HL-60/S4 treated with retinoic acid at 250 ng/mL for 4 days and 3 days (cell line): ENCODE measurements around the gene STRA6.

Experiments
- in situ Hi-C: fragments of 300-500 bp; cut with MboI; formaldehyde crosslinking; loops from 2 replicates; pipeline ENCODE4 v1.7.0; 2022; ENCODE audit warnings: low sequenced_read_pairs

Gene STRA6

GRCh38 chr15:74208496-74208895, 5.9 kb upstream of the STRA6 start:
- in situ Hi-C loops: no loop called here

DNA sequence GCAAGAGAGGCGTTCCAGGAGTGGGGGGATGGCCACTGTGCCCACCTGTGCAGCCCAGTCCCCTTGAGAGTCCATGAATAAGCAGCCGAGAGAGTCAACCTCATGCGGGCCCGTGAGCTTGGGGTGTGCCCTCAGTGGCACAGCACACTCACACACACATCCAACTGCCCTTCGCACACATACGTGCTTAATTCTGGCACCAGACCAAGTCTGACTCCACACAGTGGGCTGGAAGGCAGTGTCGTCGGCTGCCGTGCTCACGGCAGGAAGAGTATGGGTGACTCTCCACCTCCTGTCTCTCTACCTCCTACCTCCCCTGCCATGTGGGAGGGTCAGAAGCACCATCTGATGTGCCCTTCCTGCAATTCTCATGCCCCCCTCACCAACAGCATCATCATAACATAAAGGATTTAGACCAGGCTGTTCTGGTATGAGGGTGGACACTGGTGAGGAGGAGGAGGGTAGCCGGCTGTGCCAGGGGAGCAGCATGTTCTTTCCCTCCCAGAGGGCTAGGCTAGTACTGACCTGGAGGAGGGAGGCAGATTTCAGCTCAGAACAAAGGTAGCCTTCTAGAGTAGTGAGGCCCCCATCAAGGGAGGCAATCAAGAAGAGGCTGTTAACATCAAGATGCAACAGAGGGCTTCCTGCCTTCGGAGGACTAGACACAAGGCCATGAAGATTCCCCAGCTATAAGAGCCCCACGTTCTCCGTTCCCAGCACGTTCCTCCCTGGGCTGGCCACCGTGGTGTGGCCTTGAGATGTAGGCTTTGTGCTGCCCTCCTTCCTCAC, 5.3 kb upstream of the STRA6 start:
- in situ Hi-C loops: no loop called here

DNA sequence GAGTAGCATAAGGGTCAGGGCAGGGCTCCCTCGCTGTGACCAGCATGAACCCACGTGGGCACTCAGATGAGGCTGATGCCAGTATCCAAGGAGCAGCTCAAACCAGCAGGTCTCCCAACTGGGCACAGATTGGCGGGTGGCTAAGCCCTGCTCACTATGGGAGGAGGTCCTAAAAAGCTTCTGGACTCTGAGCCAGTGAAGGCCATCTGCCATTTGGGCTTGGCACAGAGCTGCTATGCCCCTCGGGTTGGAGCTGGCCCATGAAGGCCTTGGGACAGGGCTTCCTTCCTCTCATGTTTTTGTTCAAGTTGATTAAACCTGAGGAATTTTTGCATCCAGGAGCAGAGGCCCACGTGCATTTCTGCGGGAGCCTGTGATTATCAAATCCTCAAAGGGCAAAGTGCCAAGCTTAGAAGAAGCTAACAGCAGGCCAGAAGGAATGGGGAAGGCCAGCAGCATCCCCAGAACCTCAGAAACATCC, 4.3 kb upstream of the STRA6 start:
- in situ Hi-C loops: no loop called here

GRCh38 chr15:74205582-74205947, 3.0 kb upstream of the STRA6 start:
- in situ Hi-C loops: no loop called here

GRCh38 chr15:74203914-74204431, 1.4 kb upstream of the STRA6 start:
- in situ Hi-C loops: no loop called here

GRCh38 chr15:74201710-74202420, 722 bp downstream of the STRA6 start:
- in situ Hi-C loops: no loop called here

GRCh38 chr15:74200871-74201419, 1.6 kb downstream of the STRA6 start:
- in situ Hi-C loops: no loop called here

- in situ Hi-C loops: no loop called here
Measured at GRCh38 chr15:74200412-74200815, 2.2 kb downstream of the STRA6 start.

DNA sequence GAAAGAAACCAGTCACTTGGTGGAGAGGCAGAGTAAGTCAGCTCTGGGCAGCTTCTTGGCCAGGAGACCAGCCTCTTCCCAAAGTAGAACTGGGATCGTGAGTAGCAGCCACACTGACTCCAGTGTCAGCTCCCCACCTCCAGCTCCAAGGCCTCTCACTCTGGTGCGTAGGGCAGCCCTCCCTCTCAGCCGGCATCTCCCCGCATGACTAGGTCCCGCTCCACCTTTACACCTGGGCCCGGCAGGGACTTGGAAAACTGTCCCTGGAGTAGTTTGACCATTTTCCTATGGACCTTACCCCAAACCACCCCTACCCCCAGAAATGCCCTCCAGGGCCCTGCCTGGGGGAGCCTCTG, 3.3 kb downstream of the STRA6 start:
- in situ Hi-C loops: no loop called here

GRCh38 chr15:74197176-74197965, 5.2 kb downstream of the STRA6 start:
- in situ Hi-C loops: no loop called here

- in situ Hi-C loops: no loop called here
Measured at GRCh38 chr15:74196175-74196574, 6.4 kb downstream of the STRA6 start.

DNA sequence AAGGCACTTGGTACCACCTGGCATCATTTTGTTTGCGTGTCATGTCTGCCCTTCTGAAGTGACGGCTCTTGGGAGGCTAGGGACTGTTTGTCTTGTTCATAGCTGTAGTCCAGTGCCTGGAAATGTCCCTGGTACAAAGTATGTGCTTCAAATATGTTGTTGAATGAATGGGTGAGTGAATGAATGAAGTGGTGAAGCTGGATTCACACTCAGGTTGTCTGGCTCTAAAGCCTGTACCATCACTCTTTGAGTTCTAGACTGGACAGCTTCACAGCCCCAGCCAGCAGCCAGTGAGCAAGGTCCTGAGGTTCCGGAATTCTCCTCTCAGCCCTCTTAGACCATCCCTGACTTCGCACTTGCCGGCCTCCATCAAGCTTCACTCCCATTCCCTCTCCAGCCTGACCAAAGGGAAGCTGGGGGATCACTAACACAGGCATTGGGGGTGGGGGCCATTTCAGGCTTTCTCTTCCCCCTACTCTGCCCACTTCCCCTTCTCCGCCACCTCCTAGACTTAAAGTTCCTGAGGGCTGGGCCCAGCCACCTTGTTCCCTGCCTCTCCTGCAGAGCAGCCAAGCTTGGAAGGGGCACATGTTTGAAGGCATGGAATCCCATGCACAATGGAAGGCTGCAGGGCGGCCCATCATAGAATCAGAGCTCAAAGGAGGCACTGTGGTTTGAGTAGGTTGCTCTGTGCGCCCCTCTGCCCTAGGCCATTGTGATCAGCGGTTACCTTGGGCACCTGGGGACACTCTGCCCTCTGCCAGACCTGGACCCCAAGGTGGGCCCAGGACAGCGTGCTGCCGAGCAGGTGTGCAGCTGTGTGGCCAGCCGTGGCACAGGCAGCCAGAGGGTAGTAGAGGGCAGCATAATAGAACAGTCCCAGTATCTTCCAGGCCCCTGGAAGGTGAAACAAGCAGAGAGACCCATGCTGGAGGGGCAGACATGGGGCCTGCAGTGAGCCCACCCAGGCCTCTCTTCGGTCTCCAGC, 7.7 kb downstream of the STRA6 start:
- in situ Hi-C loops: no loop called here

GRCh38 chr15:74193905-74194304, 8.7 kb downstream of the STRA6 start:
- in situ Hi-C loops: no loop called here

DNA sequence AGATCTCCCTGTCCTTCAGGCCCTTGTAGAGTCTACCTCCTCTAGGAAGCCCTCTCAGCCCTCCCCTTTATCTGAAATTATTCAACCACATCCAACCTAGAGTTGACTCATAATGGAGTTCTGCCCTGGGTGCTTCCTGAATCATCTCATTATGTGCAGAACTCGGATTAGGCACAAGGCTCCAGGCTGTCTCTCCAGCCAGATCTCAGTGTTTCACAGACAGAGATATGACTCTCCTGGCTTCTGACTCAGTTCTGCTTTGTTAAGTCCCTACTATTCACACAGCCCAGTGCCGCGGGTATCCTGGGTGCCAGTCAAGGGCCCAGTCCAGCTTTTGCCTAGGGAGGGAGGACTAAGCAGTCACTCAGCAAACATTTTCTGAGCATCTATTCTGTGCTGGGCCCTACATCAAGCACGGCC, 9.3 kb downstream of the STRA6 start:
- in situ Hi-C loops: no loop called here

DNA sequence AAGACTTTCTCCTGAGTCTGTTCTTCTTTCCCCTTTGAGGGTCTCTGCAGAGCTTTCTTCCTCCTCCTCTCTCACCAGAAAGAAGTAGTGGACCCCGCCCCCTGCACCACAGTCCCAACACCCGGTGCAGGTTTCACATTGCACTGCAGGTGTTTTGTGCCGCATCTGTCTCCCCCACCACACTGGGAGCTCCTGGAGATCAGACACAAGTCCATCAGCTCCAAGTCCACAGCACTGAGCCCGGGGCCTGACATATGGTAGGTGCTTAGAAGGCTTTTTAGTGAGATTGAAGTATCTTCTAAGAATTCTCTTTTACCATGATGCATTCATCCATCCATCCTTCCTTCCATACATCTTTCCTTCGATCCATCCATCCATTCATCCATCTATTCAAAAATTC, 9.8 kb downstream of the STRA6 start:
- in situ Hi-C loops: no loop called here

DNA sequence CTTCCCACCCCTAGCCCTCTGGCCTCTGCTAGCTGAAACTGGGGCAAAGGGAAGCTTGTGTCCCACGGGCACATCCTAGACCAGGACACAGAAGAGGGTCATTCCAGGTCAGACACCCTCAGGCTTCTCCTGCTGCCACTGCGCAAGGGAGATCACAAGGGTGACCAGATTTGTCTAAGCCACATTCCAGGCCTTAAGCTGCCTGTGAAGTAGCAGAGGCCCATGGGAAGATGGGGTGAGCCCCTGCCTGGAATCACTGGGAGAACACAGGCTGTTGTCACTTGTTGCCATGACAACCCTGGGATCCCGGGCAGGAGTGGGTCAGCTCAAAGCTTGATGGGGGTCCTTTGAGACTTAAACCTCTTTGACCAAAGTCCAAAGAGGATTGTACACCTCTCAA, 10.8 kb downstream of the STRA6 start:
- in situ Hi-C loops: no loop called here

DNA sequence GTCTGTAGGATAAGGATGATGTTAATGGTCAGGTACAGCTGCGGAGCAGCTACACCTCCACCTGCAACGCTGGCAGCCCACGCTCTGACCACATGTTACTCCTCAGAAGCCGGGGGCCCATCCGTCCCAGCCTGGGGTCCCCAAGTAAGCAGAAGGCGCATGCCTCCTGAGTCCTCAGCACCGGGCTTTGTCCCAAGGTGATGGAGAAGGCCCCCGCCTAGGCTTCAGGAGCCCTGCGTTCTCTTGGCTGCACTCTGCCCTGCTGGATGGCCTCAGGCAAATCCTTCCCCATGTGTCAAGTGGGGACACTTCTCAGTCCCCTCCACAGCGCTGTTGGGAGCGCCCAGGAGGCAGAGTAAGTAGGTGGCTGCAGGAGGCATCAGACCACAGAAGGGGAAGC, 14.4 kb downstream of the STRA6 start:
- in situ Hi-C loops: no loop called here

- in situ Hi-C loops: no loop called here
Measured at GRCh38 chr15:74185710-74186348, 16.8 kb downstream of the STRA6 start.

DNA sequence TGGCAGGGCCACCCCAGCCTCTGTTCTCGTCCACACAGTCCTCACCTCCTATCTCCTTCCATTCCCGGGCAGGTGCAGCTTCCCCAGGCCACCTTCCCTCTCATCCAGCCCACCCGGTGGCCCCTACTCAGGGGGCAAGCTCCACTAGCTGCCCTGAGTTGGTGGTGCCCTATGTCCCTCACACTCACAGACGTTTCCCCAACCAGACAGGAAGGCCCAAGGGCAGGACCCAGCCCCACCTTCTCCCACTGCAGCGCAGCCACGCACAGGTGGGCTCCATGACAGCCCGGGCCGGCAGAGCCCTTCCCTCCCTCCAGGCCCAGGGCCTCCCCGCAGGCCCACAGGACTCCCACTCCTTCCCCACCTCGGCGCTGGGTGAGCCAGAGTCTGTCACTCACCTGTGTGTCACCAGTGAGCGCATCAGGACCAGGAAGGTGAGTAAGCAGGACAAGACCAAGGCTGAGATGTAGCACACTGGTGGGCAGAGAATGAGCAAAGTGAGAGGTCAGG, 17.9 kb downstream of the STRA6 start:
- in situ Hi-C loops: no loop called here
